GM23338 (cell line): ENCODE data around the gene SVIL. TPM values are rescaled to one million over a fixed set of nuclear protein-coding genes. Genes with fewer than 3 reads are reported as not detected.

Experiments used
- ATAC-seq: fragments of 200-7000 bp; cut with Tn5 transposase; 3 replicates; pipeline ENCODE4 v1.9.1; 2020
- DNase-seq: peaks from one replicate; pipeline ENCODE4 v3.0.0-alpha.2; 2015; ENCODE audit warnings: low spot score
- H2AFZ ChIP-seq: fragments of 200-600 bp; sonication (generic); 2 replicates; pipeline ENCODE4 v1.8.0; 2016; ENCODE audit warnings: antibody characterized with exemption, mild to moderate bottlenecking, moderate library complexity
- H3F3A ChIP-seq: fragments of 200-600 bp; sonication (generic); replicated peaks from 2 replicates; pipeline ENCODE4 v1.8.0; 2017; ENCODE audit warnings: antibody characterized with exemption, mixed run types, low read depth
- H3K27ac ChIP-seq: fragments of 200-600 bp; sonication (generic); 2 replicates; pipeline ENCODE4 v1.6.1; 2016; ENCODE audit warnings: low read depth
- H3K27me3 ChIP-seq: fragments of 200-600 bp; sonication (generic); 2 replicates; pipeline ENCODE4 v1.8.0; 2016; ENCODE audit warnings: mild to moderate bottlenecking, mixed run types, moderate library complexity; ENCODE audit not compliant: insufficient read depth
- H3K36me3 ChIP-seq: fragments of 200-600 bp; sonication (generic); 2 replicates; pipeline ENCODE4 v1.8.0; 2016; ENCODE audit warnings: mild to moderate bottlenecking; ENCODE audit not compliant: insufficient read depth
- H3K4me1 ChIP-seq: fragments of 200-600 bp; sonication (generic); 2 replicates; pipeline ENCODE4 v1.8.0; 2016; ENCODE audit warnings: mild to moderate bottlenecking, moderate library complexity; ENCODE audit not compliant: insufficient read depth
- H3K4me2 ChIP-seq: fragments of 200-600 bp; sonication (generic); 2 replicates; pipeline ENCODE4 v1.7.1; 2017; ENCODE audit warnings: mixed run types
- H3K4me3 ChIP-seq: fragments of 200-600 bp; sonication (generic); 2 replicates; pipeline ENCODE4 v1.6.1; 2016; ENCODE audit warnings: mixed run types
- H3K79me2 ChIP-seq: fragments of 200-600 bp; sonication (generic); replicated peaks from 2 replicates; pipeline ENCODE4 v1.8.0; 2017; ENCODE audit warnings: mild to moderate bottlenecking; ENCODE audit not compliant: insufficient read depth
- H3K9me2 ChIP-seq: fragments of 200-600 bp; sonication (generic); 2 replicates; pipeline ENCODE4 v1.8.0; 2017; ENCODE audit not compliant: insufficient read depth
- H4K20me1 ChIP-seq: fragments of 200-600 bp; sonication (generic); replicated peaks from 2 replicates; pipeline ENCODE4 v1.8.0; 2017; ENCODE audit warnings: mild to moderate bottlenecking; ENCODE audit not compliant: insufficient read depth
- H3K27ac Mint-ChIP-seq: 2 replicates; pipeline ENCODE4 v1.8.0; 2020; ENCODE audit warnings: inconsistent platforms, mild to moderate bottlenecking, moderate library complexity, mixed read lengths
- H3K27me3 Mint-ChIP-seq: 3 replicates; pipeline ENCODE4 v1.8.0; 2022; ENCODE audit warnings: low read depth, mild to moderate bottlenecking, moderate library complexity, mixed read lengths, inconsistent platforms; ENCODE audit not compliant: insufficient read depth, poor library complexity
- H3K36me3 Mint-ChIP-seq: 3 replicates; pipeline ENCODE4 v1.8.0; 2021; ENCODE audit warnings: low read depth, mild to moderate bottlenecking, inconsistent platforms, moderate library complexity, mixed read lengths
- H3K4me1 Mint-ChIP-seq: 3 replicates; pipeline ENCODE4 v1.8.0; 2020; ENCODE audit warnings: mild to moderate bottlenecking, inconsistent platforms, mixed read lengths
- H3K4me3 Mint-ChIP-seq: 3 replicates; pipeline ENCODE4 v1.8.0; 2021; ENCODE audit warnings: moderate library complexity, mild to moderate bottlenecking, inconsistent platforms, mixed read lengths
- H3K9me3 Mint-ChIP-seq: 3 replicates; pipeline ENCODE4 v1.8.0; 2020; ENCODE audit warnings: moderate library complexity, mild to moderate bottlenecking, inconsistent platforms, mixed read lengths
- CREB1 ChIP-seq: fragments of 250-450 bp; sonication (Bioruptor Pico); IDR thresholded peaks from 2 replicates; pipeline ENCODE4 v1.5.0; 2020; ENCODE audit warnings: low read depth, mild to moderate bottlenecking, moderate library complexity
- EZH2 ChIP-seq: fragments of 200-600 bp; sonication (generic); IDR thresholded peaks from one replicate; pipeline ENCODE4 v1.8.0; 2017; ENCODE audit warnings: antibody characterized with exemption, mild to moderate bottlenecking, low read depth; ENCODE audit not compliant: unreplicated experiment
- EZH2phosphoT487 ChIP-seq: fragments of 200-600 bp; sonication (generic); IDR thresholded peaks from one replicate; pipeline ENCODE4 v1.8.1; 2018; ENCODE audit warnings: antibody characterized with exemption; ENCODE audit not compliant: unreplicated experiment
- JUNB ChIP-seq: IDR thresholded peaks from one replicate; pipeline ENCODE4 v1.6.1; 2016; ENCODE audit warnings: antibody characterized with exemption; ENCODE audit not compliant: unreplicated experiment
- NANOG ChIP-seq: IDR thresholded peaks from 2 replicates; pipeline ENCODE4 v1.6.1; 2016; ENCODE audit warnings: antibody characterized with exemption, borderline replicate concordance
- POLR2AphosphoS5 ChIP-seq: IDR thresholded peaks from 2 replicates; pipeline ENCODE4 v1.6.1; 2016; ENCODE audit warnings: antibody characterized with exemption, low read depth
- STAT1 ChIP-seq: IDR thresholded peaks from one replicate; pipeline ENCODE4 v1.6.1; 2016; ENCODE audit warnings: antibody characterized with exemption; ENCODE audit not compliant: unreplicated experiment
- ZNF114 ChIP-seq: fragments of 250-450 bp; sonication (Bioruptor Pico); IDR thresholded peaks from 2 replicates; pipeline ENCODE4 v1.5.0; 2020; ENCODE audit warnings: mild to moderate bottlenecking, moderate library complexity
- ZNF331 ChIP-seq: fragments of 250-450 bp; sonication (Bioruptor Pico); IDR thresholded peaks from 2 replicates; pipeline ENCODE4 v1.5.0; 2020; ENCODE audit warnings: low read depth, mild to moderate bottlenecking, moderate library complexity
- polyA plus RNA-seq: library from polyadenylated mRNA; unstranded; fragments of >200 nt; fragmentation: Nextera tagmentation; extraction: Ambion mirVana; gene quantifications from 2 replicates; pipeline ENCODE4 v1.2.1, GENCODE V29; 2016
- total RNA-seq: library from RNA; depleted of rRNA; stranded (reverse); fragments of >200 nt; shearing (Covaris generic); gene quantifications from 2 replicates; pipeline ENCODE4 v1.2.3, GENCODE V29; 2014
- TF ChIP-seq, protein P1 (sequence below), 2 experiments: fragments of 200-600 bp in 1 of 2; sonication (generic) in 1 of 2; conservative IDR thresholded peaks; 2 replicates each; pipeline versions ENCODE4 v1.5.1 to v1.6.1; 2016 to 2017; ENCODE audit warnings: antibody characterized with exemption in 2 of 2, low read depth in 2 of 2, mild to moderate bottlenecking in 2 of 2, moderate library complexity in 1 of 2
- TF ChIP-seq, protein P2 (sequence below): IDR thresholded peaks from one replicate; pipeline ENCODE4 v1.6.1; 2018; ENCODE audit warnings: antibody characterized with exemption; ENCODE audit not compliant: unreplicated experiment
- TF ChIP-seq, protein P3 (sequence below): IDR thresholded peaks from 2 replicates; pipeline ENCODE4 v1.6.1; 2016; ENCODE audit warnings: antibody characterized with exemption
- TF ChIP-seq, protein P4 (sequence below): fragments of 250-450 bp; sonication (Bioruptor Pico); IDR thresholded peaks from 2 replicates; pipeline ENCODE4 v1.5.0; 2020; ENCODE audit warnings: mild to moderate bottlenecking, moderate library complexity

The SVIL gene
- total and polyA plus RNA-seq, 2 experiments from 2014 or later = 8.8 to 34.9 TPM

DNA sequence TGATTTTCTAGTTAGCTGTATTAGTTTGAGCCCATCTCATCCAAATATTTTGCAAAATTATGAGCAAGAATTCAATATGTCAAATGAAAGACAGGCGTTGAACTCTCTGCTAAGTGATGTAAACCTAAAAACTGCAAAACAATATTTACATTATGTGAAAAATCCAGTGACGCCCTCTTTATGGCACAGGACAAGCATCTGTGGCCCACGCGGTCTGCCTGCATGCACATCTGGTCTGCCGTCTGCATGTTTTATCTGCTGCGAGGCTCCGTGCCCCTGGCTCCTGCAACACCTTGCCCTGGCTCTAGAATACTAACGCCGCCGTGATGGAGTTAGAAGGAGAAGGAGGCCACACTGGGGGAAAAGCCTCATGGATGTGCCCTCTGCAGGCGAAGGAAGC, 142.0 kb downstream of the SVIL start:
- Histone ChIP-seq H3K4me1 (0 out of 2 replicates have a peak, but pooled peaks cover 8% of the 10 kb centered on the region), H2AFZ (no peak overlapping the region), H3K4me3 (no peak overlapping the region), H3K27me3 (no peaks in the 10 kb centered on the region), H3K36me3 (no peaks in the 10 kb centered on the region), H3K79me2 (no peaks in the 10 kb centered on the region), H3K9me2 (no peaks in the 10 kb centered on the region), H3K4me2 (no peak overlapping the region), H3F3A (no peaks in the 10 kb centered on the region), H4K20me1 (no peaks in the 10 kb centered on the region), H3K27ac (no peak overlapping the region)
- Mint-ChIP-seq H3K36me3 (peaks cover 14% of the 10 kb centered on the region; the same call in 2 of the 3 replicates), H3K4me1 (peaks cover 23% of the 10 kb centered on the region), H3K27ac (no peak overlapping the region), H3K4me3 (no peak overlapping the region), H3K9me3 (no peaks in the 10 kb centered on the region), H3K27me3 (peaks cover 5% of the 10 kb centered on the region)
- TF ChIP-seq JUNB (no peak), STAT1 (no peak), ZNF331 (CRISPR knock-in tag) (no peak), EZH2phosphoT487 (no peak), NANOG (no peak), POLR2AphosphoS5 (no peak), CREB1 (CRISPR knock-in tag) (no peak), EZH2 (no peak), ZNF114 (CRISPR knock-in tag) (no peak)
- TF ChIP-seq, protein P1, sequence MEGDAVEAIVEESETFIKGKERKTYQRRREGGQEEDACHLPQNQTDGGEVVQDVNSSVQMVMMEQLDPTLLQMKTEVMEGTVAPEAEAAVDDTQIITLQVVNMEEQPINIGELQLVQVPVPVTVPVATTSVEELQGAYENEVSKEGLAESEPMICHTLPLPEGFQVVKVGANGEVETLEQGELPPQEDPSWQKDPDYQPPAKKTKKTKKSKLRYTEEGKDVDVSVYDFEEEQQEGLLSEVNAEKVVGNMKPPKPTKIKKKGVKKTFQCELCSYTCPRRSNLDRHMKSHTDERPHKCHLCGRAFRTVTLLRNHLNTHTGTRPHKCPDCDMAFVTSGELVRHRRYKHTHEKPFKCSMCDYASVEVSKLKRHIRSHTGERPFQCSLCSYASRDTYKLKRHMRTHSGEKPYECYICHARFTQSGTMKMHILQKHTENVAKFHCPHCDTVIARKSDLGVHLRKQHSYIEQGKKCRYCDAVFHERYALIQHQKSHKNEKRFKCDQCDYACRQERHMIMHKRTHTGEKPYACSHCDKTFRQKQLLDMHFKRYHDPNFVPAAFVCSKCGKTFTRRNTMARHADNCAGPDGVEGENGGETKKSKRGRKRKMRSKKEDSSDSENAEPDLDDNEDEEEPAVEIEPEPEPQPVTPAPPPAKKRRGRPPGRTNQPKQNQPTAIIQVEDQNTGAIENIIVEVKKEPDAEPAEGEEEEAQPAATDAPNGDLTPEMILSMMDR (conservative IDR thresholded peaks at IDR 0.05; ENCODE audit: low read depth in 2 of 2) = no peak
- TF ChIP-seq, protein P2, sequence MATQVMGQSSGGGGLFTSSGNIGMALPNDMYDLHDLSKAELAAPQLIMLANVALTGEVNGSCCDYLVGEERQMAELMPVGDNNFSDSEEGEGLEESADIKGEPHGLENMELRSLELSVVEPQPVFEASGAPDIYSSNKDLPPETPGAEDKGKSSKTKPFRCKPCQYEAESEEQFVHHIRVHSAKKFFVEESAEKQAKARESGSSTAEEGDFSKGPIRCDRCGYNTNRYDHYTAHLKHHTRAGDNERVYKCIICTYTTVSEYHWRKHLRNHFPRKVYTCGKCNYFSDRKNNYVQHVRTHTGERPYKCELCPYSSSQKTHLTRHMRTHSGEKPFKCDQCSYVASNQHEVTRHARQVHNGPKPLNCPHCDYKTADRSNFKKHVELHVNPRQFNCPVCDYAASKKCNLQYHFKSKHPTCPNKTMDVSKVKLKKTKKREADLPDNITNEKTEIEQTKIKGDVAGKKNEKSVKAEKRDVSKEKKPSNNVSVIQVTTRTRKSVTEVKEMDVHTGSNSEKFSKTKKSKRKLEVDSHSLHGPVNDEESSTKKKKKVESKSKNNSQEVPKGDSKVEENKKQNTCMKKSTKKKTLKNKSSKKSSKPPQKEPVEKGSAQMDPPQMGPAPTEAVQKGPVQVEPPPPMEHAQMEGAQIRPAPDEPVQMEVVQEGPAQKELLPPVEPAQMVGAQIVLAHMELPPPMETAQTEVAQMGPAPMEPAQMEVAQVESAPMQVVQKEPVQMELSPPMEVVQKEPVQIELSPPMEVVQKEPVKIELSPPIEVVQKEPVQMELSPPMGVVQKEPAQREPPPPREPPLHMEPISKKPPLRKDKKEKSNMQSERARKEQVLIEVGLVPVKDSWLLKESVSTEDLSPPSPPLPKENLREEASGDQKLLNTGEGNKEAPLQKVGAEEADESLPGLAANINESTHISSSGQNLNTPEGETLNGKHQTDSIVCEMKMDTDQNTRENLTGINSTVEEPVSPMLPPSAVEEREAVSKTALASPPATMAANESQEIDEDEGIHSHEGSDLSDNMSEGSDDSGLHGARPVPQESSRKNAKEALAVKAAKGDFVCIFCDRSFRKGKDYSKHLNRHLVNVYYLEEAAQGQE = no peak
- TF ChIP-seq, protein P3, sequence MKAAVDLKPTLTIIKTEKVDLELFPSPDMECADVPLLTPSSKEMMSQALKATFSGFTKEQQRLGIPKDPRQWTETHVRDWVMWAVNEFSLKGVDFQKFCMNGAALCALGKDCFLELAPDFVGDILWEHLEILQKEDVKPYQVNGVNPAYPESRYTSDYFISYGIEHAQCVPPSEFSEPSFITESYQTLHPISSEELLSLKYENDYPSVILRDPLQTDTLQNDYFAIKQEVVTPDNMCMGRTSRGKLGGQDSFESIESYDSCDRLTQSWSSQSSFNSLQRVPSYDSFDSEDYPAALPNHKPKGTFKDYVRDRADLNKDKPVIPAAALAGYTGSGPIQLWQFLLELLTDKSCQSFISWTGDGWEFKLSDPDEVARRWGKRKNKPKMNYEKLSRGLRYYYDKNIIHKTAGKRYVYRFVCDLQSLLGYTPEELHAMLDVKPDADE = no peak
- TF ChIP-seq, protein P4, sequence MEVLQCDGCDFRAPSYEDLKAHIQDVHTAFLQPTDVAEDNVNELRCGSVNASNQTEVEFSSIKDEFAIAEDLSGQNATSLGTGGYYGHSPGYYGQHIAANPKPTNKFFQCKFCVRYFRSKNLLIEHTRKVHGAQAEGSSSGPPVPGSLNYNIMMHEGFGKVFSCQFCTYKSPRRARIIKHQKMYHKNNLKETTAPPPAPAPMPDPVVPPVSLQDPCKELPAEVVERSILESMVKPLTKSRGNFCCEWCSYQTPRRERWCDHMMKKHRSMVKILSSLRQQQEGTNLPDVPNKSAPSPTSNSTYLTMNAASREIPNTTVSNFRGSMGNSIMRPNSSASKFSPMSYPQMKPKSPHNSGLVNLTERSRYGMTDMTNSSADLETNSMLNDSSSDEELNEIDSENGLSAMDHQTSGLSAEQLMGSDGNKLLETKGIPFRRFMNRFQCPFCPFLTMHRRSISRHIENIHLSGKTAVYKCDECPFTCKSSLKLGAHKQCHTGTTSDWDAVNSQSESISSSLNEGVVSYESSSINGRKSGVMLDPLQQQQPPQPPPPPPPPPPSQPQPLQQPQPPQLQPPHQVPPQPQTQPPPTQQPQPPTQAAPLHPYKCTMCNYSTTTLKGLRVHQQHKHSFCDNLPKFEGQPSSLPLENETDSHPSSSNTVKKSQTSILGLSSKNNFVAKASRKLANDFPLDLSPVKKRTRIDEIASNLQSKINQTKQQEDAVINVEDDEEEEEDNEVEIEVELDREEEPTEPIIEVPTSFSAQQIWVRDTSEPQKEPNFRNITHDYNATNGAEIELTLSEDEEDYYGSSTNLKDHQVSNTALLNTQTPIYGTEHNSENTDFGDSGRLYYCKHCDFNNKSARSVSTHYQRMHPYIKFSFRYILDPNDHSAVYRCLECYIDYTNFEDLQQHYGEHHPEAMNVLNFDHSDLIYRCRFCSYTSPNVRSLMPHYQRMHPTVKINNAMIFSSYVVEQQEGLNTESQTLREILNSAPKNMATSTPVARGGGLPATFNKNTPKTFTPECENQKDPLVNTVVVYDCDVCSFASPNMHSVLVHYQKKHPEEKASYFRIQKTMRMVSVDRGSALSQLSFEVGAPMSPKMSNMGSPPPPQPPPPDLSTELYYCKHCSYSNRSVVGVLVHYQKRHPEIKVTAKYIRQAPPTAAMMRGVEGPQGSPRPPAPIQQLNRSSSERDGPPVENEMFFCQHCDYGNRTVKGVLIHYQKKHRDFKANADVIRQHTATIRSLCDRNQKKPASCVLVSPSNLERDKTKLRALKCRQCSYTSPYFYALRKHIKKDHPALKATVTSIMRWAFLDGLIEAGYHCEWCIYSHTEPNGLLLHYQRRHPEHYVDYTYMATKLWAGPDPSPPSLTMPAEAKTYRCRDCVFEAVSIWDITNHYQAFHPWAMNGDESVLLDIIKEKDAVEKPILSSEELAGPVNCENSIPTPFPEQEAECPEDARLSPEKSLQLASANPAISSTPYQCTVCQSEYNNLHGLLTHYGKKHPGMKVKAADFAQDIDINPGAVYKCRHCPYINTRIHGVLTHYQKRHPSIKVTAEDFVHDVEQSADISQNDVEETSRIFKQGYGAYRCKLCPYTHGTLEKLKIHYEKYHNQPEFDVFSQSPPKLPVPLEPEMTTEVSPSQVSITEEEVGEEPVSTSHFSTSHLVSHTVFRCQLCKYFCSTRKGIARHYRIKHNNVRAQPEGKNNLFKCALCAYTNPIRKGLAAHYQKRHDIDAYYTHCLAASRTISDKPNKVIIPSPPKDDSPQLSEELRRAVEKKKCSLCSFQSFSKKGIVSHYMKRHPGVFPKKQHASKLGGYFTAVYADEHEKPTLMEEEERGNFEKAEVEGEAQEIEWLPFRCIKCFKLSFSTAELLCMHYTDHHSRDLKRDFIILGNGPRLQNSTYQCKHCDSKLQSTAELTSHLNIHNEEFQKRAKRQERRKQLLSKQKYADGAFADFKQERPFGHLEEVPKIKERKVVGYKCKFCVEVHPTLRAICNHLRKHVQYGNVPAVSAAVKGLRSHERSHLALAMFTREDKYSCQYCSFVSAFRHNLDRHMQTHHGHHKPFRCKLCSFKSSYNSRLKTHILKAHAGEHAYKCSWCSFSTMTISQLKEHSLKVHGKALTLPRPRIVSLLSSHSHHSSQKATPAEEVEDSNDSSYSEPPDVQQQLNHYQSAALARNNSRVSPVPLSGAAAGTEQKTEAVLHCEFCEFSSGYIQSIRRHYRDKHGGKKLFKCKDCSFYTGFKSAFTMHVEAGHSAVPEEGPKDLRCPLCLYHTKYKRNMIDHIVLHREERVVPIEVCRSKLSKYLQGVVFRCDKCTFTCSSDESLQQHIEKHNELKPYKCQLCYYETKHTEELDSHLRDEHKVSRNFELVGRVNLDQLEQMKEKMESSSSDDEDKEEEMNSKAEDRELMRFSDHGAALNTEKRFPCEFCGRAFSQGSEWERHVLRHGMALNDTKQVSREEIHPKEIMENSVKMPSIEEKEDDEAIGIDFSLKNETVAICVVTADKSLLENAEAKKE (CRISPR knock-in tag) = no peak
- ATAC-seq = no peak
- DNase-seq = no peak
